Uterus (tissue), 4 donors: ENCODE results near the gene SLCO2A1. TPM values are rescaled to one million over a fixed set of nuclear protein-coding genes. Genes with fewer than 3 reads are reported as not detected.

Experiments used
- DNase-seq, 2 donors: peaks; one replicate each; pipeline ENCODE4 v3.0.0-alpha.2; 2019 to 2020
- H3K27ac ChIP-seq, 2 donors: fragments of 200-600 bp; sonication (generic); 1 replicate in 1 of 2; 2 replicates in 1 of 2; pipeline ENCODE4 v1.5.1; 2016 to 2018
- H3K27me3 ChIP-seq, 2 donors: fragments of 200-600 bp; sonication (generic); one replicate each; pipeline ENCODE4 v1.5.1; 2018 to 2019; ENCODE audit warnings: control low read depth in 1 of 2
- H3K36me3 ChIP-seq, 2 donors: fragments of 200-600 bp; sonication (generic); one replicate each; pipeline ENCODE4 v1.5.1; 2019; ENCODE audit warnings: control low read depth in 1 of 2
- H3K4me1 ChIP-seq, 2 donors: fragments of 200-600 bp; sonication (generic); one replicate each; pipeline ENCODE4 v1.5.1; 2018 to 2019; ENCODE audit warnings: control low read depth in 1 of 2
- H3K4me3 ChIP-seq, 2 donors: fragments of 200-600 bp; sonication (generic); 1 replicate in 1 of 2; 2 replicates in 1 of 2; pipeline ENCODE4 v1.5.1; 2018 to 2019; ENCODE audit warnings: mild to moderate bottlenecking in 1 of 2
- H3K9me3 ChIP-seq, 2 donors: fragments of 200-600 bp; sonication (generic); one replicate each; pipeline ENCODE4 v1.5.1; 2019; ENCODE audit warnings: control low read depth in 1 of 2
- POLR2A ChIP-seq, 2 donors: fragments of 450-650 bp; IDR thresholded peaks; one replicate each; pipeline ENCODE4 v1.6.1; 2016; ENCODE audit warnings: antibody characterized with exemption in 2 of 2, mild to moderate bottlenecking in 1 of 2, moderate library complexity in 1 of 2
- intact Hi-C: fragments of 100-400 bp; cut with DNase I; formaldehyde crosslinking; loops from one replicate; pipeline ENCODE4 v1.15.1; 2023; ENCODE audit warnings: low total_unique reads
- total RNA-seq, 4 donors: library from RNA; depleted of rRNA in 3 of 4; stranded (reverse); fragments of >200 nt in 3 of 4; gene quantifications; one replicate each; pipeline versions ENCODE4 v1.1.0 to v1.2.4, GENCODE V29; 2014 to 2023
- TF ChIP-seq, protein P1 (sequence below), 4 experiments: fragments of 200-600 bp in 2 of 4; fragments of 450-650 bp in 2 of 4; sonication (generic) in 2 of 4; IDR thresholded peaks; one replicate each; pipeline ENCODE4 v1.5.1; 2016 to 2019; ENCODE audit warnings: antibody characterized with exemption in 4 of 4, mild to moderate bottlenecking in 2 of 4, moderate library complexity in 1 of 4
- donor health status: DM: yes; HTN: yes; CAD: no.

Gene SLCO2A1
- total RNA-seq, 4 donors from 2014 or later, result 3.0 to 168 (median 79.6) TPM

DNA sequence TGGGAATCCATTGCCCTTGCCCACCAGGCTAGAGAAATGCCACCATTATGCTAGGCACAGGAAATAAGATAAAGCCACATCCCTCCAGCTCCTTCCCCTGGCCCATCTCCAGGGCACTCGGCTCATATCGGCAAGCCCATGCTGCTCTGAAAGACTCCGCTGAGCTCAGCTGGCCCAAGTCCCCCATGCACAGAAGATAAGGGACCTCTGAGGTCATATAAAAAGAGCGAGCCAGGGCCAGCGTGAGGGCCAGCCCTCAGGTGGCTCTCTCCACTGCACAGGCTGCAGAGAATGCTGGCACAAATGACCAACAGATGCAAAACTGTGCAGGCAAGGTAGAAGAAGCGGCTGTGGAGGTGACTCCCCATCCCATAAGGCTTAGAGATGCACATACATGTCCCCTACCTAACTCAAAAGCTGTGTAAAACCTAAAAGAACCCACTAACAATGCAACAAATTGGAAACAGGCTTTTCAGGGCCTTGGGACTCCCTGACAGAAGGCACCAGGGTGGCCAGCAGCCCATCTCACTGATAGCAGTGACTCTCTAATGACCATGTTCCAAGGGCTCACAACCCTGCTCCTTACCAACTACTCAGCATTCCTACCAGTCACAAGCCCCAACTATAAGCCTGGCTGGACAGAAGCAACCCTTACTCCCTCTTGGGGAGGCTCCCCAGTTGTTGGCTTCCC is 137.0 kb downstream of the SLCO2A1 start:
- Histone ChIP-seq H3K4me3 (no peak overlapping the region), H3K27ac (no peak overlapping the region), H3K36me3 (no peaks in the 10 kb centered on the region), H3K4me1 (no peaks in the 10 kb centered on the region), H3K9me3 (no peaks in the 10 kb centered on the region), H3K27me3 (no peaks in the 10 kb centered on the region)
- TF ChIP-seq, protein P1, sequence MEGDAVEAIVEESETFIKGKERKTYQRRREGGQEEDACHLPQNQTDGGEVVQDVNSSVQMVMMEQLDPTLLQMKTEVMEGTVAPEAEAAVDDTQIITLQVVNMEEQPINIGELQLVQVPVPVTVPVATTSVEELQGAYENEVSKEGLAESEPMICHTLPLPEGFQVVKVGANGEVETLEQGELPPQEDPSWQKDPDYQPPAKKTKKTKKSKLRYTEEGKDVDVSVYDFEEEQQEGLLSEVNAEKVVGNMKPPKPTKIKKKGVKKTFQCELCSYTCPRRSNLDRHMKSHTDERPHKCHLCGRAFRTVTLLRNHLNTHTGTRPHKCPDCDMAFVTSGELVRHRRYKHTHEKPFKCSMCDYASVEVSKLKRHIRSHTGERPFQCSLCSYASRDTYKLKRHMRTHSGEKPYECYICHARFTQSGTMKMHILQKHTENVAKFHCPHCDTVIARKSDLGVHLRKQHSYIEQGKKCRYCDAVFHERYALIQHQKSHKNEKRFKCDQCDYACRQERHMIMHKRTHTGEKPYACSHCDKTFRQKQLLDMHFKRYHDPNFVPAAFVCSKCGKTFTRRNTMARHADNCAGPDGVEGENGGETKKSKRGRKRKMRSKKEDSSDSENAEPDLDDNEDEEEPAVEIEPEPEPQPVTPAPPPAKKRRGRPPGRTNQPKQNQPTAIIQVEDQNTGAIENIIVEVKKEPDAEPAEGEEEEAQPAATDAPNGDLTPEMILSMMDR (IDR thresholded peaks at IDR 0.05), result no peak
- TF ChIP-seq POLR2A (IDR thresholded peaks at IDR 0.05), result no peak
- intact Hi-C loops, result no loop called here
- DNase-seq, result no peak

DNA sequence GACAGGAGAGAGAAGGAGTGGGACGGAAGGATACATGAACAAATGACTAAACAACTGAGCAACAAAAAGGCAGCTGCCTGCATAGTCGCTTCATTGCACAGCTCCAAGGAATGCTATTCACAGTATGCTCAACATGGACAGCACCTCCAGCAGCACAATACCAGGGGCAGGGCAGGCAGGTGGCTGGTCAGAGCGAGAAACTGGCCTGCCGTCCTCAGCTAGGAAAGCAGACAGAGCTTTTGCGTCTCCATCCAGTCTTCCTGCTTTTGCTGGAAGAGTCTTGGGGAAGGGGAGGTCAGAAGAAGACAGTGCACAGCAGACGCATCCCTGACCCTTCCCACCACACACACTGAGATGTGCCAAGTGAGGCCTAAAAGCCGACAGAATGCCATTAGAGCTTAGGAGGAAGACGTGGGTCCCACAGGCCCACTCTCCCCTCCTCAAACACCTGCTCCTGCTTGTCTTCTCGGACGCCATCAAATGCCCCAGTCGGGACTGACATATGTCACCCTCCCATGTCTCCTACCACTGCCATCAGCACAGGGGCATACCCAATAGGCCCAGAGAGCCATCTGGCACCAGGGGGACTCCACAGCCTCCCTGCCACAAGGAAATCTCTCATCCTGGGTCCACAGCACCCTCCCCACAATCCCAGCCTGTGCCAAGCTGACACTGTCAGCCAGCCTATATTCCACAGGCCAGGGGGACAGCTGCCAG is 137.9 kb downstream of the SLCO2A1 start:
- TF ChIP-seq, protein P1 (IDR thresholded peaks at IDR 0.05), result no peak
- TF ChIP-seq POLR2A (IDR thresholded peaks at IDR 0.05), result no peak
- no peak overlapping the region for H3K4me3 ChIP-seq
- H3K36me3 ChIP-seq, result no peaks in the 10 kb centered on the region
- intact Hi-C loops, result no loop called here
- no peak for DNase-seq
- H3K27me3 ChIP-seq, result no peaks in the 10 kb centered on the region
- H3K4me1 ChIP-seq, result no peaks in the 10 kb centered on the region
- no peak overlapping the region for H3K27ac ChIP-seq
- H3K9me3 ChIP-seq, result no peaks in the 10 kb centered on the region

DNA sequence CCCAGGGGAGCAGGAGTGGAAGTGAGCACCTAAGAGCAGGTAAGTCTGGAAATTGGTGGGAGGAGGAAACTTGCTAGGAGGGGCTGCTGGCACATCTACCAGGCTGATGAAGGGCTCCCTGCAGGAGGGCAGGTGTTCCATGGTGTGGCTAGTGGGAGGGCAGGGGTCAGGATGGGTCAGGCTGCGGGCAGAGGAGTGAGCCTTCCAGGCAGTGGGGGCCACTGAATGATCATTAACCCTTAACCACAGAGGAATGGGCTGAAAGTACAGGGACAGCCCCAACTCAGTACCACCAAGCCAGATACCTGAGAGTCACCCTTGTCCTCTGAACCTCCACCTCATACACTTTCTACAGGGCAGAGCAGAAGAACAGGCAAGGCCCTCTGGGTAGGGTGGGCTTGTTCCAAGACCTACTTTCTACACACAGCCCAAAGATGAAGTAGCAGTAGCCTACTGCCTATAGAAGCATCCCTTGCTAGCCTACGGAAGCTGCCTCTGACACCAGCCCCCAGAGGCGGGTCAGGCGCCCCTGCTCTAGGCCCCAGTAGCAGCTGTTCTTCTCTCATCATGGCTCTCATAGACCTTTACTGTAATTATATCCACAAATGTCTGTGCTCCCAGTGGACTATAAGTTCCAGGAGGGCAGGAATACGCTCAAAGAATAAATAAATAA is 138.6 kb downstream of the SLCO2A1 start:
- TF ChIP-seq, protein P1 (IDR thresholded peaks at IDR 0.05), result no peak
- TF ChIP-seq POLR2A (IDR thresholded peaks at IDR 0.05), result no peak
- DNase-seq, result no peak
- H3K4me1 ChIP-seq, result no peaks in the 10 kb centered on the region
- no peaks in the 10 kb centered on the region for H3K9me3 ChIP-seq
- H3K4me3 ChIP-seq, result no peak overlapping the region
- no peaks in the 10 kb centered on the region for H3K36me3 ChIP-seq
- no peaks in the 10 kb centered on the region for H3K27me3 ChIP-seq
- intact Hi-C loops, result no loop called here
- no peak overlapping the region for H3K27ac ChIP-seq

DNA sequence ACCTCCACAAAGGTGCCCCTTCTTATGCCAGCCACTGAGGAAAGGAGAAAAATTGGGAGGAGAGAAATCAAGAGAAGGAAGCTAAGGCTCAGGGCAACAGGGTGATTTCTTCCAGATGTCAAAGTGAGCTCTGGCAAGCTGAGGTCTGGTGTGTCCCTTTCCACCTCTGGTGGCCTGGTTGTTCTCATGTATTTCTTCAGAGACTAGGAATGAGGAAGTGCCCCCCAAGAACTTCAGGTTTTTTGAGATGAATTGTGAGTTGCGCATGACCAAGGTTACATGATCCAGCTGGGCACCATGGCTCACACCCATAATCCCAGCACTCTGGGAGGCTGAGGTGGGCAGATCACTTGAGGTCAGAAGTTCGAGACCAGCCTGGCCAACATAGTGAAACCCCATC is 139.7 kb downstream of the SLCO2A1 start:
- Histone ChIP-seq H3K36me3 (no peaks in the 10 kb centered on the region), H3K4me1 (no peaks in the 10 kb centered on the region), H3K27ac (no peak overlapping the region), H3K27me3 (no peaks in the 10 kb centered on the region), H3K9me3 (no peaks in the 10 kb centered on the region), H3K4me3 (no peak overlapping the region)
- intact Hi-C loops, result no loop called here
- no peak for TF ChIP-seq POLR2A (IDR thresholded peaks at IDR 0.05)
- no peak for DNase-seq

DNA sequence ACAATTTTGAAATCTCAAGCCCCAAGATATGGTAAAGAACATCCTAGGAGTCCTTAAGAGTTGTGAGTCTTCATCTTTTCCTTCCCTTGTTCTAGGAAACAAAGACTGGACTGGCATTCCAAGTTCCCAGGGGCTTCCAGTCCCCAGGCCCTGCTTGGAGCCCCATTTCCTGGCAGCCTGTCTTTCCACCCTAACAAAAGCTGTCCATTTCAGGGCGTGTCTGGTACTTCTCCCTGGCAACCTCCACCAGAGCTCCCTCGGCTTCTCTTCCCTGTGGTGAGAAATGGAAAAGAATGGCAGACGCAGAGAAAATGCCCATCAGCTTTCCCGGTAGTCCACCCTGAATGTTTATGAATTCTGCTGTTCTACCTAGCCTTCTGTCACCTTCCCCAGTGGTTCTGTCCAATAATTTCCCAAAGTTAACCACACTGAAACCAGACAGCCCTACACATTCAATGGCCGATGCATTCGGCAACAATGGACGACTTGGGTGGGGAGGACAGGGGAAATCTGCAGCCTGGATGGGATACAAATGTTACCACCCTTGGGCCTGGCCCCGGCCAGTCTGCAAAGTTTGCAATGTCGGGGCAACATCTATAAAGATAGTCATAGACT is 140.9 kb downstream of the SLCO2A1 start:
- Histone ChIP-seq H3K4me1 (no peaks in the 10 kb centered on the region), H3K27ac (no peak overlapping the region), H3K27me3 (no peaks in the 10 kb centered on the region), H3K9me3 (no peaks in the 10 kb centered on the region), H3K4me3 (no peak overlapping the region), H3K36me3 (no peaks in the 10 kb centered on the region)
- intact Hi-C loops, result no loop called here
- TF ChIP-seq, protein P1 (IDR thresholded peaks at IDR 0.05), result no peak
- TF ChIP-seq POLR2A (IDR thresholded peaks at IDR 0.05), result no peak
- DNase-seq, result no peak
